Vagina (tissue), 2 donors: ENCODE measurements around the gene SNX17.

Experiments
- CTCF ChIP-seq, 3 experiments: fragments of 450-650 bp in 2 of 3; fragments of 200-600 bp in 1 of 3; sonication (generic) in 1 of 3; IDR thresholded peaks; one replicate each; pipeline ENCODE4 v1.5.1; 2017 to 2019; ENCODE audit warnings: antibody characterized with exemption in 3 of 3, mild to moderate bottlenecking in 2 of 3, moderate library complexity in 2 of 3
- POLR2A ChIP-seq, 2 donors: fragments of 450-650 bp; IDR thresholded peaks; one replicate each; pipeline ENCODE4 v1.6.1; 2017; ENCODE audit warnings: antibody characterized with exemption in 2 of 2, mild to moderate bottlenecking in 2 of 2, moderate library complexity in 2 of 2
- POLR2AphosphoS5 ChIP-seq, 2 donors: sonication (generic); formaldehyde crosslinking; IDR thresholded peaks; one replicate each; pipeline ENCODE4 v1.9.0; 2017; ENCODE audit warnings: antibody characterized with exemption in 2 of 2, mild to moderate bottlenecking in 2 of 2, low read depth in 1 of 2; ENCODE audit not compliant: insufficient read depth in 1 of 2

- TF ChIP-seq CTCF (IDR thresholded peaks at IDR 0.05) (no peak), POLR2A (IDR thresholded peaks at IDR 0.05) (no peak), POLR2AphosphoS5 (IDR thresholded peaks at IDR 0.05; ENCODE audit: insufficient read depth in 1 of 2, low read depth in 1 of 2) (no peak)
Measured at GRCh38 chr2:27373567-27373966, 3.2 kb downstream of the SNX17 start.
